GM04503 (cell line): ENCODE data around the gene SEZ6L.
A peak's percentile ranks its signal among the peaks of the same experiment; 100 is the strongest.

Experiments used
- DNase-seq: peaks from one replicate; pipeline ENCODE4 v3.0.0-alpha.2; 2012; ENCODE audit warnings: low read depth

Gene SEZ6L

DNA sequence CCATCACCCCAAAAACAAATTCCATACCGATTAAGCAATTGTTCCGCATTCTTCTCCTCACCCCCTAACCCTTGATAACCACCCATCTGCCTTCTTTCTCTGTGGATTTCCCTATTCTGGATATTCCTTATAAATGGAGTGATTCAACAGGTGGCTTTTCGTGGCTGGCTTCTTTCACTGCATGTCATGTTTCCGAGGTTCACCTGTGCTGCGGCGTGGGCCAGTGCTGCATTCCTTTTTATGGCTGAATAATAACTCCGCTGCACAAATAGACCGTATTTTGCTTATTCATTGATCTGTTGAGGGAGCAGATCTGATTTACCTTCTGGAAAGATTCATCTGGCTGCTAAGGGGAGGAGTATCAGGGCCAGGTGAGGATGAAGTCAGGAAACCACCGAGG is 165.0 kb downstream of the SEZ6L start:
- no peak for DNase-seq

DNA sequence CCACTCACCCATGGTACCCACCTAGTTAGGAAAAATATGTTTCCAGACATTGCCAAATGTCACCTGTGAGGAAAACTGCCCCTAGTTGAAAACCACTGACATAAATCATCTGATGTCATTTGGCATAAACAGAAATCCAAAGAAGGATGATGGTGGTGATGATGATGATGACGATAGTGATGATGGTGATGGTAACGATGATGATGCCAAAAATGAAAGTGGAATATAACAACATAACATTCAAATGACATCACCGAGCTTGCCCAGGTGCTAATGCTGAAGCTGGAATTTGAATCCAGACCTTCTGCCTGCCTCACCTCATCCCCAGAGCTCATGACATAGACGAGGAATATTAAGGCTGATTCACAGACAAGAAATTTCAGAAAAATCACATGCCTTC is 167.5 kb downstream of the SEZ6L start:
- no peak for DNase-seq

DNA sequence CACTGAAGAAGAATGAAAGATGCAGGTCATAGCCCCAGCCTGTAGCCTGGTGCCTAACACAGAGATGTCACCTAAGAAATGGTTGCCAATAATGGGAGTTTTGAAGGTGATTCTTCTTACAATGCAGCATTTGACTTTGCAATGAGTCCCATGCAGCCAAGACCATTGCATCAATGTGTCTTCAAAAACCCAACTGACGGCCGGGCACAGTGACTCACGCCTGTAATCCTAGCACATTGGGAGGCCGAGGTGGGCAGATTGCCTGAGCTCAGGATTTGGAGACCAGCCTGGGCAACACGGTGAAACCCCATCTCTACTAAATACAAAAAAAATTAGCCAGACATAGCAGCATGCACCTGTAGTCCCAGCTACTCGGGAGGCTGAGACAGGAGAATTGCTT is 170.5 kb downstream of the SEZ6L start:
- DNase-seq = no peak

DNA sequence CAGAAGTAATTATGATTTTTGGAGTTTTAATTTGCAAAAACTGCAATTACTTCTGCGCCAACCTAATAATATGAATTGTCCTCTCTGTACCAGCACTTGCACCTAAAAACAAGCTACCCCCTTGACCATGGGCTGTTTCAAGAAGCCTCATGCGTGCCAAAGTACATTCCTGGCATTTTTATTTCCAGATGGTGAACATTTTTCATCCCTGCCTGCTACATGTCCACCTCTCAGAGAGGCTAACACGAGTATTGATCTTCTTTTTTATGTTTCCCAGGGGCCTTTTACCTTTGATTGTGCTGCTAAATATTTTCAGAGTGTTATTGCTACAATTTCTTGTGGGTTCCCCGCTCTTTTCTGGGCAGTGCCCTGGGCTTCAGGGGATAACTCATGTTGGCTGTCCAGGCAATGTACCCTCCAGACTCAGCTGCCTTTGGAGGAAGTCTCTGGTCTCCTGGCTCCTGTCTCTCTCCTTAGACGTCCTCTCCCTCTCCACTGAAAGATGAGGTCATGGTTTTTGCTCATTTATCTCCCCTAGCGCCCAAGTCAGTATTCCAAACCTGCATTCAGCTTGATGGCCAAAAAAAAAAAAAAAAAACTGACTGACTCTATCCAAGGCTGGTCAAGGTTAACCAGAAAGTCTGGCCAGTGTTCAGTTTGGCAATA is 173.6 kb downstream of the SEZ6L start:
- DNase-seq = no peak

DNA sequence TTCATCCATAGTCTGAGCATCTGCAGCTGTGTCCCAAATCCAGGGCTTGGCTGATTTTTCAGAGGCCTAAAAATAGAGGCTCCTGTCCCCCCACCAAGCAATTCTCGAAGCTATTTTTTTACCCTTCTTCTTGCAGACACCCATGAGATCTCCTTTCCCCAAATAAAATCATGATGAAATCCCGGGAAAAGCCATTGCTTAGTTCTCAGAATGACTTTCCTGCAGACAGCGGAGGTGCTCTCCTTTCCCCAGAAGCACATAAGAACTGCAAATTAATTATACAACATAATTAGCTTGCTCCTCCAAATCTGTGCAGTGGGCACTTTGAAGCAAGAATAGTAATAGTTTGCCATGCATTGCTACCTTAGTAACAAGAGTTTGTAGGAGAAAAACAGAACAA is 176.2 kb downstream of the SEZ6L start:
- no peak for DNase-seq

DNA sequence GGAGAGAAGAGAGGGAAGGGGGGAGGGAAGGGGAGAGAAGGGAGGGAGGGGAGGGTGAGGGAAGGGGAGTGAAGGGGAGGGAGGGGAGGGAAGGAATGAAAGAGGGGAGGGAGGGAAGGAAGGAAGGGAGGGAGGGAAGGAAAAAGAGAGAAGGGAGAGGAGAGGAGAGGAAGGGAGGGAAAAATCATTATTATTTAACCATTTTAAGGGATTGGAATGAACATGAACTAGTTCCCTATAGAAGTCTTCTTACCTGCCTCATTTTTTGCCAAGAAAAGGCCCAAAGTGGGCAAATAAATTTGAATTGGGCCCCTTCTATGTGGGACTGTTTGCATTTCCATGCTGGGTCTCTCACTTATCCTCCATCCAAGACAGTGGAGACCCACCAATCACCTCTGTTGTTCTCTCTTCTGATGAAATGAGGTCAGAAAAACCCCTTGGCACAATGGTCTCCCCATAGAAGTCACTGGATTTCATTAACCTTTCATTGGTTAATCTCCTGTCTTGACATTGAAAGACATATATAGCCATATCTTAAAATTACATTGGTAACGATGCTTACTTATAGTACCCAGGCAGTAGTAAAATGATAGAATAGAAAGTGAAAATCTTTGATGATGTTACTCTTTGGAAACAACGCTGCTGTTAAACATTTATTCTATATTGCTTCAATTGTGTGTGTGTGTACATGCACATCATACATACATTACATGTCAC is 179.7 kb downstream of the SEZ6L start:
- no peak for DNase-seq

DNA sequence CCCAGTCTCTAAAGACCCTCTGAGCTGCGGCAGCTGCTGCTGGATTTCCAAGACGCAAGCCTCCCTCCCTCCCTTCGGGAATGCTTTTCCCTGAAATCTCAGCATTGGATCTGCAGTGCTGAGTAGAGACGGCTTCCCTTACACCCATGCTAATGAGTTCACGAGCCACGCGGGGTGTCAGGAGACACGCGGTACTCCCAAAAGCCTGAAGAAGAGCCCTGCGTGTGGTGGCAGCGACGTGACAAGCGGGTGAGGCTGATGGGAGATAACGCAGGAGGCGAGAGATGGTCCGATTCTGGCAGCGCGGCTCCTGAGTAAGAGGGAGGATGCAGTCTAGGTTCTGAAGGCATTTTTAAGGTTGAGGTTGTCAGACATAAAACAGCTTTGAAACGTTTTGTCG is 185.4 kb downstream of the SEZ6L start:
- DNase-seq = no peak

DNA sequence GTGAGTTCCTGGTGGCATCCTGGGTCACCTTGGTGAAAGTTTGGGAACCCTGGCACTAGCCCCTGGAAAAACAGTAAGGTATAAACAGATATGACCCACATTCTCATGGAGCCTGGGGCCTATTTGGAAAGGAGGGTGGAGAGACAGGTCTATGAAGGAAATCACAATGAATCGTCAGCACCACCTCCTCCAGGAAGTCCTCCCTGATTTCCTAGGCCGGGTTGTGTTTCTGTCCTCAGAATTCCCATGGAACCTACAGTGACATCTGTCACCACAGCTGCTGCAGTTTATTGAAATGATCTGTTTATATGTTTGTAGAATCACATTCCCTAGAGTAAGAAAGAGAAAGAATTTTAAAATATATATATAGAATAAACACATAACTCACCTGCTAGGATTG is 188.0 kb downstream of the SEZ6L start:
- no peak for DNase-seq

DNA sequence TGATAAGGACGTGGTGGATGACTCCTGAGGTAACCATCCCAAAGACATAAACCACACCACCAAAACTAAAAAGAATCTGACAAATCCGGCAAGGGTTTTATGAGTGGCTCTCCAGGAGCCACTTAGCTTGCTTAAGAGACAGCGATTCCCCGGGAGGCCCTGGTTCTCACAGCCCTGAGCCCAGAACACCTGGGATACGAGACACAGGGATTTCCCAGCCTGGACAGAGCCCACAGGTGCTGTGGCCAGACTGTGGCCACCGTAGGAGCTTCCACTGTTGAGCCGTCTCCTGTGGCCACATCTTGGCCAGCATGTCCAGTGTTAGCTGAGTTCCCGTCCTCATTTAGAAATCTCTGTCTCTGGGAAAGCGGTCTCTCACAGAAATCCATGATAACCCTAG is 188.6 kb downstream of the SEZ6L start:
- no peak for DNase-seq

DNA sequence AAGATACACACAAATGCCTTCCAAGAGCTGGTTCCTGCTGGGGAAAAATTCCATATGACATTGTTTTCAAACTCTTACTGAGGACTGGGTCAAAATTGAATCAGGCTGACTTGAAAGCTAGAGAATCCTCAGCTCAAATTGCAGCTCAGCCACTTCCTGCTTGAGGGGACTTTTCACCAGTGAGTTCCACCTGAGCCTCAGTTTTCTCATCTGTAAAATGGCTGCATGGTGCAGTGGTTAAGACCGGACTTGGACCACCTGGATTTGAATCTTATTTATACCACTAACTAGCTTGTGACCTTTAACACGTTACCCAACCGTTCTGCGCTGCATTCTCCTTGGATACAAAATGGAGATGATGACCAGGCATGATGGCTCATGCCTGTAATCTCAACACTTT is 189.9 kb downstream of the SEZ6L start:
- no peak for DNase-seq

DNA sequence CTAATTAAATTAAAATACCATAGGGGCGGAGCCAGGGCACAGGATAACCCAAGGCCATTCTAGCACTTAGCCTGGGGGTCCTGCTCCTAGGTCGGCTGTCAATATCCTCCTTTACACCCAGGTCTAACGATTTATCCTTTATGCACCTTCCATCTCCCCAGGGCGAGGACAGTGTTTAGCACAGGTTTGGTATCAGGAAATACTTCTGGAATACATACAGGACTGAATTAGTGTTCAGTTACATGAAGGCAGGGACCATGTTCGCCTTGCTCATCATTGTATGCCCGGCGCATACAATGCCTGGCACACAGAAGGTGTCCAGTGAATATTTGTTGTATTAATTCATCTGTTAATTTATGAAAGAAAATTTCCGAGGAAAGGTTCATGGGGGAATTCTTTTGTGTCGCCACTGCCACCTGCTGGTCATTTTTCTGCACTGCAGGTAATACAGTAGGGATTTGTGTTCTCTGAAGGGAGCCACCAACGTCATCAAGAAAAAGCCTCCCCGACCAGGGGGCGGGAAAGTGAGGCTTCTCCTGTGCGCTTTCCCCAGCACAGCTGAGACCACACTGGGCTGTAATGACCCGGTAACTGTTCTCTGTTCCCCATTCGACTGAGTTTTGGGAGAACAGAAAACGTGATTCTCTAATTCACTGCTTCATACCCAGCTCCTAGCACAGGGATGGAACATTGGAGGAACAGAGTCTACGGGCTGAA is 191.1 kb downstream of the SEZ6L start:
- peak; percentile 15 for DNase-seq

DNA sequence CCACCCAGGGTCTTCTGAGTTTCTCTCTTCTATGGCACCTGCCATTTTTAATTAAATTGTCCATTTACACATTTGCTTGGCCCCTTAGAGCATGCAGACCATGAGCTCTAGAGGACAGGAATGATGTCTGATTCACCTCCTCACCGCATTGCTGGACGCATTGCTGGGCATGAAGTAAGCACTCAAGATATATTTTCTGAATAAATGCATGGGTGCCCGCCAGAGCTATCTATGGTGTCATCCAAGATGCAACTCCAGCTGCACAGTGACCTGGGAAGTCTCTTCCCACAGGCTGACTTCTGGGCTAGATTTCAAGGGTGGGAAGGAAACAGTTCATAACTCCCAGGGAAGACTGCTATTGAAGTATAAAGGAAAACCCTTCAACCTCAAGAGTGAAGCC is 193.2 kb downstream of the SEZ6L start:
- DNase-seq = peak; percentile 34

DNA sequence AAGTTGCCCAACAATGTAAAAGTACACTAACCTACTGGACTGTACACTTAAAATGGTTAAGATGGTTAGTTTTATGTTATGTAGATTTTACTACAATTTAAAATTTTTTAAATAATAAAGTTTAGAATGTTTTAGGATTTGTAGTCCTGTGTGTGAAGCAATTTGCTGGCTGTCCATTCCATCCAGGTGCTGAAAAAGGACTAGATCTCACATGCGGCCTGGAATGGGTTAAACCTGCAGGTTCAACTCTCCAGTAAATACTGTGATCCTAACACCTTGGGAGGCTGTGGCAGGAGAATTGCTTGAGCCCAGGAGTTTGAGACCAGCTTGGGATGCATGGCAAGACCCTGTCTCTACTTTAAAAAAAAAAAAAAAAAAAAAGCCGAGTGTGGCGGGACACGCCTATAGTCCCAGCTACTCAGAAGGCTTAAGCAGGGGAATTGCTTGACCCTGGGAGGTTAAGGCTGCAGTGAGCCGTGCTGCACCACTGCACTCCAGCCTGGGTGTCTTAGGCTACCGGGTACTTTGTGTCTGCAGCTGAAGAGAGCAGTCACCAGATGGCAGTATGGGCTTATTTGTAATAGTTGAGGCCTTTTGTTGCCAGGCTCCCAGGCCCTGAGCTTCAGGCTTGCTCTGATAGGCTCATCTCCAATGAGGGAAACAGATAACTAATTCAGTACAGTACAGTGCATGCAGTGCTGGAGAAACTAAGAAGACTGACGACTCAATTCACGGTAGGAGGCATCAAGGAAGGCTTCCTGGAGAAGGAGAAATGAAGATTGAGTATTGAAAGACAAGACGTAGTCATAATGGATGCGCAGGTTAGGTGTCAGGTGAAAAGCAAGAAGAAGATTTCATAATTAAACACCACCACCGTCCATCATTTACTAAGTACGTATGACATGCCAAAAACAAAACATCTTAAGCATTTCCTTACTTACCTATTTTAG is 195.1 kb downstream of the SEZ6L start:
- DNase-seq = peak; percentile 16

DNA sequence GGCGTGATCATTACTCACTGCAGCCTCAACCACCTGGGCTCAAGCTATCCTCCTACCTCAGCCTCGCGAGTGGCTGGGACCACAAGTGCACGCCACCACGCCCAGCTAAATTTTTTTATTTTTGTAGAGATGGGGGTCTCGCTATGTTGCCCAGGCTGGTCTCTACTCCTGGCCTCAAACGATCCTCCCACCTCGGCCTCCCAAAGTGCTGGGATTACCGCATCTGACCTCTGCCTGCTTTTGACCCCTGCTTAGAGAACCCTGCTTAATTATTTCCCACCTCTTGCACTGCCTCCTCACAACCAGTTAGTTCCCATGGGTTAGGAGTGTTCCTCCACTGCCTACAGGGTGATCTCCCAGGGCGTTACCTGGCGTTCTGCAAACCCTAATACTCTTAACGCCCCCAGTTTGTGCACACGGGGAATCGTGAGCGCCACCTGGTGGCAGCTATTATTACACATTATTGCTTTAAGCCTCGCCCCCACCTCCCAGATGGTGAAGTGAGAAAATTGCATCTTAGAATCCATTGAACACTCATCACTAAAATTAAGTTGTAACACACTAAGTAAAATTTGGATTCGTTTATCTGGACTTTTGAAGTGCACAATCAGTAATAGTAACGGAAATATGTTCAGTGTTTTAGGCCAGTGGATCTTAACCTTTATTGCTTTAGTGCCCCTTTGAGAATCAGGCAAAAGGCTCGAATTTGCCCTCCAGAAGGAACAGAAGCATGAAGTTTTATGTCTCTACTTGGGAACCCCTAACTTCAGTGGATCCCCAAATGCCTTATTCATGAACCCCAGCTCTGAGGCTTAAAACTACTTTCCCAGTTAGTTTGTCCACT is 198.4 kb downstream of the SEZ6L start:
- DNase-seq = no peak

DNA sequence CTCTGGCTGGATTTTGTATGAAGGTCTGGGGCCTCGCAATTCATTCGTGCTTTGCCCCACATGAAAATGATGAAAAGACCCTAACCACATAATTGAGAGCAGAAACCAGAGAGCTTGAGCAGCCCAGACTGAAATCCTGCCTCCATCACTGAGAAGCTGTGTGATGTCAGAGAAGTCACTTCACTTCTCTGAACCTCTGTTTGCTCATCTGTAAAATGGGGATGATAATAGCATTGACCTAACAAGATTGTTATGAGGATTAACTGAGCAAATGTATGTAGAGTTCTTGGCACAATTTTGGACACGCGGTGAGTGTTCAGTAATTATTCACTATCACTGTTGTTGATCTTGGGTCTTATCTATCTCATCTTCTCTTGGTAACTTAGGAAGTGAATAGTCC is 203.6 kb downstream of the SEZ6L start:
- no peak for DNase-seq

DNA sequence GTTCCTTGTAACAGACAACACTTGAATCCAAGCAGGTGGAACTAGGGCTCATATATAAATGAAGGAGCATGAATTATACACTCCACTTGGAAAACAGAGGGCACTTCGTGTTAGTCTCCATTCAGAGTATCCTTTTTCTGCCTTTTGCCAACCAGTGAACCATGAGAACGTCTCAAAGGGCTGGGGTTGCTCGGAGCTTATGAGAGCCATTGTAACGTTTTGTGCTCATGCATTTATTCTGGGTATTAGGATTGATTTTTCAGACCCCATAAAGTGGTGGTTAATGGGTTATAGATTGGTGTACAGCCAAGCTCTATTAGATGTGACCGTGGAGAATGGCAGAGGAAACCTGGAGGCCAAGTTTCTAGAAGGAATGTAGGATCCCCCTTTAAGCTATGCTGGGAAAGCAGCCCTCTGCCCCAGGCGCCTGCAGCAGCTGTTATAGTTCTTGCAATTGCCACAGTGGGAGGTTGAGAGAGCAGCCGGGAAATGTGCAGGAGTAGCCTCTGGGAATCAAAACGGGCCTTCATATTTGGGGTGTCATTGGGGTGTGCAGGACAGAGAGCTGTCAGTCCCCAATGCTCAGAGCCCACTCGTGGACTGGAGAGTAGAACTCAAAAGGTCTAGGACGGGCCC is 205.2 kb downstream of the SEZ6L start:
- no peak for DNase-seq

DNA sequence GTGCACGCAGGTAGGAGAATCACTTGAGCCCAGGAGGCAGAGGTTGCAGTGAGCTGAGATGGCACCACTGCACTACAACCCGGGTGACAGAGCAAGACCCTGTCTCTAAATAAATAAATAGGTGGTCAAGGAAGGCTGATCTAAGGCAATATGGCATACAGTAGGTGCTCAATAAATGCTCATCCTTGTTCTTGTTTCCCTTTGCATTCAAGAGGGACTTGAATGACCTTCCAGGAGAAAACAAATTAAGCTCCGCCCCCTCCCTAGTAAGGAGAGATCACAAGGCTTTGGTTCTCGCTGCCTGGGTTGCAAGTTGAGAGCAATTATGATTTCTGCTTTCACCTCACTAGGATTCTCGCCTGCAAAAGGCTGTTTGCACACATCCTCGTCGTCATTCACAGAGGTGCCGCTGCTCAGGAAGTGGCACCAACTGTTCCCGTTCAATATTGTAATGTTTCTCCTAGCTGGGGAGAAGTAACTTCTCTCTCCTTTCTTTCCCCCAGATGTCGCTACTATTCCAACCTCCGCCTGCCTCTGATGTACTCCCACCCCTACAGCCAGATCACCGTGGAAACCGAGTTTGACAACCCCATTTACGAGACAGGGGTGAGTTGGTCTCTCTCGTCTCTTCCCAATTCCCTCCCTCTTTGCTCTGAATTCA is 208.0 kb downstream of the SEZ6L start:
- DNase-seq = no peak

DNA sequence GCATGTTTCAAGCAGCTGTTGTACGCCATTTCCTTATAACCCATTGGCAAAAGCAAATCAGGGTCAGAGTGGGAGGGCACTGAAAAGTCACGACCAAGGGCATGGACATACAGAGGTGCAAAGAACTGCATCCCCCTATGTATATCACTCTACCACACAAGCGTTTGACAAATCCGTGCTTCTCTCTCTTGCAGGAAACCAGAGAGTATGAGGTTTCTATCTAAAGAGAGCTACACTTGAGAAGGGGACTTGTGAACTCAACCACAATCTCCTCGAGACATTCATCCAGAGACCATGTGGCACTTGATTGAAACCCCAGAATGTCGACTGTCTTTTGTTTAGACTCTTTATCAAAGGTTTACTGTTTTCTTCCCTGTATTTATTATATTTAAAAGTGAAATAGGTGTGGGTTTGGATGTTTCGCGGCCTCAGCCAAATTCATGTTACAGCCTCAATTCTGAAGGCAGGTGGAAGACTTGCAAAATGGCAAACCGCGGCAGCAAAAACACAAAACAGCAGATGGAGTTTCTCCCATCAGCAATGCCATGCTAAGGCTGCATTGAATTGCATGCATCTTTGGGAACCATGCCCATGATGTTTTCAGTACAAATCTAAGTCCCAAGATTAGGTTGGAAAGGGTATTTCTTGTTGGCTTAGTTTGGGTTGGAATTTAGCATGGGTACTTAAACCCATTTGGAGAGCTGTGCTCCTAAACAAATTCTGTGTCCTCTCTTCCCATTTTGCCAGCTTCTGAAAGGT is 211.0 kb downstream of the SEZ6L start:
- no peak for DNase-seq

DNA sequence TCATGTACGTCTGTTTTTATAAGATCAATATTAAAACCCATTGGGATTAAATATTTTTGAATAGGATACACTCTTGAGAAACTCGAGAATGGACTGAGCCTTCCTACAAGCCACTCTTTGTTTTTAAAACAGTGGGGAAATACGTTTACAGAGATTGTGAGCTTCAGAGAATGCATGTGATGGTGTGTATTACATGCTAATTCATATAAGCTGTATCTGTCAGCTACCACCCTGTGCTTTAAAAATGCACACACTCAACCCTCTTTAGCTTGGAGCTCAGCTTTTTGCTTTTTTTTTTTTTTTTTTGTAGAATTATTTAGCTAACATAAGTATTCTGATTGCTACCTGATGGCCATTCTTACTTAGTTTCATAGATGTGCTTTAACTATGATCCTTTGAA is 213.5 kb downstream of the SEZ6L start:
- DNase-seq = no peak
